ENCODE measurements around the gene C8A. TPM values are rescaled to one million over a fixed set of nuclear protein-coding genes. Genes with fewer than 3 reads are reported as not detected.

The C8A gene
- not detected for total RNA-seq

DNA sequence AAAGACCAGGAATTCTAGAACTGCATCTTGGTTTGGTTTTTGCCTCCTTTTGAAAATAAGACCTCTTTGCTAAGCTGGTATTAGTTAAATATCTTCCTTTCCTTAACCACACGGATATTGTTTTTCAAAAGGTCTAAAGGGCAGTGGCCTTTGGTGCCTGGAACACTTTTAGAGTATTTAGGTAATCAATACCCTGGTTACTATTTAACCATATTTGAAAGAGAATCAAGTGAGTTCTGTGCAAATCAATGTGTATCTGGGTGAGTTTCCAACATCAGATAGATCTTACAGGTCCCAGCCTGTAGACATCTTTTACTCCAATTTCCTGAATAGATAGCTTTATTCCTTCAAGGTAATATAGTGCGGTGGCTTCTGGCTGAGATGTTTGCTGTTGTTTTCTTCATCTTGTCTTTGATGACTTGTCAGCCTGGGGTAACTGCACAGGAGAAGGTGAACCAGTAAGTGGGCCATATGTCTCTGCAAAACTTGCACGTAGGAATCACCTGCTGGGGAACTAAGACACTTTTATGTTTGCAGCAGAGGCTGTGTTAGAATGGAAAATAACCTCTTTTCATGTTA lies at the start of gene C8A:
Gene C8A, plus strand, starts transcription at position 277 of the 579 bp plus-strand sequence. Its CDS starts 105 bp downstream, at position 382.
- intact Hi-C loops (cut with DNase I; ENCODE audit: low total_unique reads), result no loop called here
- TF ChIP-seq, protein P1, sequence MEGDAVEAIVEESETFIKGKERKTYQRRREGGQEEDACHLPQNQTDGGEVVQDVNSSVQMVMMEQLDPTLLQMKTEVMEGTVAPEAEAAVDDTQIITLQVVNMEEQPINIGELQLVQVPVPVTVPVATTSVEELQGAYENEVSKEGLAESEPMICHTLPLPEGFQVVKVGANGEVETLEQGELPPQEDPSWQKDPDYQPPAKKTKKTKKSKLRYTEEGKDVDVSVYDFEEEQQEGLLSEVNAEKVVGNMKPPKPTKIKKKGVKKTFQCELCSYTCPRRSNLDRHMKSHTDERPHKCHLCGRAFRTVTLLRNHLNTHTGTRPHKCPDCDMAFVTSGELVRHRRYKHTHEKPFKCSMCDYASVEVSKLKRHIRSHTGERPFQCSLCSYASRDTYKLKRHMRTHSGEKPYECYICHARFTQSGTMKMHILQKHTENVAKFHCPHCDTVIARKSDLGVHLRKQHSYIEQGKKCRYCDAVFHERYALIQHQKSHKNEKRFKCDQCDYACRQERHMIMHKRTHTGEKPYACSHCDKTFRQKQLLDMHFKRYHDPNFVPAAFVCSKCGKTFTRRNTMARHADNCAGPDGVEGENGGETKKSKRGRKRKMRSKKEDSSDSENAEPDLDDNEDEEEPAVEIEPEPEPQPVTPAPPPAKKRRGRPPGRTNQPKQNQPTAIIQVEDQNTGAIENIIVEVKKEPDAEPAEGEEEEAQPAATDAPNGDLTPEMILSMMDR (IDR thresholded peaks at IDR 0.05), result no peak
- TF ChIP-seq POLR2A (IDR thresholded peaks at IDR 0.05), result no peak
- no peak within 1 kb of the TSS for H3K4me3 ChIP-seq (ENCODE audit: low read depth, poor library complexity, severe bottlenecking)
- 48 to 54% methylated on average over 3 of the region's 3 CpGs for WGBS, 2 donors
- no peak for DNase-seq (ENCODE audit: low spot score in 2 of 2)

DNA sequence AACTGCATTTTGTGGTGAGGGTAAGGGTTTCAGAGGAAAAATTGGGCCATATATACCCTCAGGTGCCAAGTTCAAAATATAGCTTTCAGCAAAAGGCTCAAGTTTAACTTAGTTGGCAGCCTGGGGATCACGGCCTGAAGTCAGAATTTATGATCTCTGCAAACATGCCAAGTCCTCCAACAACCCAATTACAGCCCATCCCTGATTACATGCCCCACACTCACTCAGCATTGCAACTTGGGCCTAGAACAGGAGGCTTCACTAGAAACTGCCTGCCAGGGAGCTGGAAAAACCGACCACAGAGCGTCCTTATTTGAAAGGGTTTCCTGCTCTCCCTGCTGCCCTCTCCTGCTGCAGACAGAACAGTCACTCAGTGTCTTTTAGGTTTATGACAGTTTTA lies 47.8 kb upstream of the C8A start:
- no peak overlapping the region for H3K4me3 ChIP-seq (ENCODE audit: low read depth, poor library complexity, severe bottlenecking)
- 23 to 24% methylated on average over 3 of the region's 3 CpGs for WGBS, 2 donors
- intact Hi-C loops (cut with DNase I; ENCODE audit: low total_unique reads), result no loop called here
- no peak for DNase-seq (ENCODE audit: low spot score in 2 of 2)
- no peak for TF ChIP-seq POLR2A (IDR thresholded peaks at IDR 0.05)
- TF ChIP-seq, protein P1 (IDR thresholded peaks at IDR 0.05), result no peak

DNA sequence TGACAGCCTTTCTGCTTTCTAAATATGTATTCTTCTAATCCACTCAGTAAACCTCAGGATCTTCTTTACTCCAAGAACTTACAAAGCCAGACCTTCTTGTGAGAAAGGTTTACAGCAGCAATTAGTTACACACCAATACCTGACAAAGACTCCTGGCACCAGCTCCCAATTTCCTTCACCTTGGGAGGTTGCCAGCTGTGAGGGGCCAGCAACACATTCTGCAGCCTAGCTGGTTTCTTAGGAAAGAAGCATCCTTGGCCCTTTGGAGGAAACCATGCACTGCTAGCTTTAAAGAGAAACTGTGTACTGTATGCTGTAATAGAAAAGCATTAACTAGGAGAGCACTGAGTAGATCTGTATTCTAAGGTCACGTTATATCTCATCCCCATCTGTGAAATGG lies 46.2 kb upstream of the C8A start:
- no peak overlapping the region for H3K4me3 ChIP-seq (ENCODE audit: low read depth, poor library complexity, severe bottlenecking)
- TF ChIP-seq, protein P1 (IDR thresholded peaks at IDR 0.05), result no peak
- DNase-seq (ENCODE audit: low spot score in 2 of 2), result no peak
- WGBS, 2 donors, result 81 to 86% methylated on average over 1 of the region's 1 CpG
- intact Hi-C loops (cut with DNase I; ENCODE audit: low total_unique reads), result no loop called here

DNA sequence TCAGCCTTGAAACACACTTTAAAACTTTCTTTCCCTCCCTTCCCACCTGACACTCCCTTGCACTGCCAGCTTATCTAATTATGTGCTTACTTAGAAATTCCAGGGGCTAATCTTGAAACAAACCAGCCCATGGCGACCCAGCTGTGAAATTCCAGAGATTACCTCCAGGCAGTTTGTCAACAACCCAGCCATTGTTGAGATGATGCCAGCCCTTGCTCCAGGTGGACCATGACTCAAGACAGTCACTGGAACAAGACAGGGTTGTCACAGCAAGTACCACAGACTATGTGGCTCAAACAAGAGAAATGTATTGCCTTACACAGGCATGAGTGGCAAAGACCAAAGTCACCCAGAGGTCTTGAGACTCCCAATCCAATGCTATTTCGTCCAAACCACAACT lies 43.3 kb upstream of the C8A start:
- DNase-seq (ENCODE audit: low spot score in 2 of 2), result no peak
- TF ChIP-seq, protein P1 (IDR thresholded peaks at IDR 0.05), result no peak
- 42 to 54% methylated on average over 2 of the region's 2 CpGs for WGBS, 2 donors
- intact Hi-C loops (cut with DNase I; ENCODE audit: low total_unique reads), result no loop called here
- no peak overlapping the region for H3K4me3 ChIP-seq (ENCODE audit: low read depth, poor library complexity, severe bottlenecking)

DNA sequence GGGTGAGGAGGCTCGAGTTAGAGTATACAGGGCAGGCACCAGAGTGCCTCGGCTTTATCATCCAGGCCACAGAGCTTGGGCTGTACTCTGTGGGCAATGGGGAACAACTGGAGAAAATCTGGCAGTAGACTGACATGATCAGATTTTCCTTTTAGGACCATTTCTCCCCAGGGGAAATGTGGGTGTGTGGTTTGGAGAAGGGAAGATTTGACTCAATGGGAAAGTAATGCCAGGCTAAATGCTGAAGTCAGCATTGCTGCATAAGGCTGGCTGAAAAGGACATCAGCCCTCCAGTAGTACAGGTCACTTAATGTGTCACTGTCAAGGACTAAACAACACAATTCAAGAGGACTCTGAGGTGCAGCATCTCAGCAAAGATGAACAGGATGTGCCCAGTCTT lies 40.4 kb upstream of the C8A start:
- H3K4me3 ChIP-seq (ENCODE audit: low read depth, poor library complexity, severe bottlenecking), result no peak overlapping the region
- no peak for DNase-seq (ENCODE audit: low spot score in 2 of 2)
- 82 to 86% methylated on average over 2 of the region's 2 CpGs for WGBS, 2 donors
- TF ChIP-seq, protein P1 (IDR thresholded peaks at IDR 0.05), result no peak
- TF ChIP-seq POLR2A (IDR thresholded peaks at IDR 0.05), result no peak
- intact Hi-C loops (cut with DNase I; ENCODE audit: low total_unique reads), result no loop called here

DNA sequence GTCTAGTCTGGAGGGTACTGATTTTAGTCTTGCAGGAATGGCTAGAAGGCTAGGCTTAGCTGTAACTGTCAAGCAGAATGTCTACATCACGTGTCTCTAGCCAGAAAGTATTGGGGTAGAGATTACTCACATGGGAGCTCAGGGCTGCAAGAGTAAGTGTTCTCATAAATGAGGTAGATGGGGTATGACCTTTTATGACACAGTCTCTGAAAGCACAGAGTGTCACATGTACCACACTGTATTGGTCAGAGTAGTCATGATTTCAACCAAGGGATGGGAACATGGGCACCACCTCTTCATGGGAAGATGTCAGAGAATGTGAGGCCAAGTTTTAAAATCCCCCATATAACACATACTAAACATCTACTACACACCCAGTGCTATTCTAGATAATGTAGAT lies 38.3 kb upstream of the C8A start:
- no peak for DNase-seq (ENCODE audit: low spot score in 2 of 2)
- TF ChIP-seq, protein P1 (IDR thresholded peaks at IDR 0.05), result no peak
- TF ChIP-seq POLR2A (IDR thresholded peaks at IDR 0.05), result no peak
- 73 to 88% methylated on average over 1 of the region's 1 CpG for WGBS, 2 donors
- no peak overlapping the region for H3K4me3 ChIP-seq (ENCODE audit: low read depth, poor library complexity, severe bottlenecking)
- intact Hi-C loops (cut with DNase I; ENCODE audit: low total_unique reads), result no loop called here

Data from lower leg skin (tissue), 4 donors.